ENCODE data around the gene TEX54.

GRCh38 chr11:62823677-62824076 is 9.0 kb downstream of the TEX54 start:
- no peak for TF ChIP-seq TAF1 (IDR thresholded peaks at IDR 0.05; ENCODE audit: borderline replicate concordance, low read depth, low read length)
- no peak for TF ChIP-seq POLR2A (IDR thresholded peaks at IDR 0.05; ENCODE audit: low read depth, low read length)

All from GM12892 (cell line).